DND-41 (cell line): ENCODE measurements around the gene RNF144A.

Experiments used
- ATAC-seq: fragments of 200-7000 bp; cut with Tn5 transposase; 3 replicates; pipeline ENCODE4 v1.9.1; 2021; ENCODE audit warnings: low read depth; ENCODE audit not compliant: insufficient read depth
- DNase-seq: peaks from one replicate; pipeline ENCODE4 v3.0.0-alpha.2; 2020
- H2AFZ ChIP-seq: 2 replicates; pipeline ENCODE4 v1.6.0; 2012; ENCODE audit warnings: low read depth, low read length
- H3K27ac ChIP-seq: 2 replicates; pipeline ENCODE4 v1.5.1; 2012; ENCODE audit warnings: low read length, inconsistent platforms
- H3K27me3 ChIP-seq: fragments of 200-600 bp; sonication (generic); 2 replicates; pipeline ENCODE4 v1.6.0; 2012; ENCODE audit warnings: low read length, mild to moderate bottlenecking, inconsistent platforms; ENCODE audit not compliant: insufficient read depth, poor library complexity
- H3K36me3 ChIP-seq: 2 replicates; pipeline ENCODE4 v1.5.1; 2012; ENCODE audit warnings: low read length, inconsistent platforms; ENCODE audit not compliant: insufficient read depth
- H3K4me1 ChIP-seq: 2 replicates; pipeline ENCODE4 v1.5.1; 2012; ENCODE audit warnings: mild to moderate bottlenecking, low read length; ENCODE audit not compliant: insufficient read depth
- H3K4me2 ChIP-seq: 2 replicates; pipeline ENCODE4 v1.6.0; 2012; ENCODE audit warnings: mild to moderate bottlenecking, moderate library complexity, low read length, inconsistent platforms; ENCODE audit not compliant: insufficient read depth
- H3K4me3 ChIP-seq, 2 experiments: fragments of 200-600 bp in 1 of 2; shearing (Covaris generic) in 1 of 2; 2 replicates each; pipeline ENCODE4 v1.5.1; 2012 to 2016; ENCODE audit warnings: inconsistent platforms in 2 of 2, low read length in 2 of 2, mild to moderate bottlenecking in 2 of 2, low read depth in 1 of 2, moderate library complexity in 1 of 2
- H3K79me2 ChIP-seq: 2 replicates; pipeline ENCODE4 v1.6.0; 2012; ENCODE audit warnings: low read length, inconsistent platforms; ENCODE audit not compliant: insufficient read depth
- H3K9ac ChIP-seq: 2 replicates; pipeline ENCODE4 v1.6.0; 2012; ENCODE audit warnings: low read depth, mild to moderate bottlenecking, inconsistent platforms, low read length, moderate library complexity
- H3K9me3 ChIP-seq: 2 replicates; pipeline ENCODE4 v1.5.1; 2012; ENCODE audit warnings: low read length, moderate library complexity, mild to moderate bottlenecking, inconsistent platforms; ENCODE audit not compliant: insufficient read depth, severe bottlenecking
- H4K20me1 ChIP-seq: 2 replicates; pipeline ENCODE4 v1.6.0; 2012; ENCODE audit warnings: low read length; ENCODE audit not compliant: insufficient read depth
- EZH2 ChIP-seq: IDR thresholded peaks from 3 replicates; pipeline ENCODE4 v1.6.1; 2012; ENCODE audit warnings: borderline replicate concordance, low read depth, mild to moderate bottlenecking, moderate library complexity, low read length, inconsistent platforms; ENCODE audit not compliant: severe bottlenecking
- TF ChIP-seq, protein P1 (sequence below): IDR thresholded peaks from 2 replicates; pipeline ENCODE4 v1.5.1; 2012; ENCODE audit warnings: borderline replicate concordance, low read length, moderate library complexity, mild to moderate bottlenecking; ENCODE audit not compliant: poor library complexity, severe bottlenecking; ENCODE audit errors: extremely low read depth

Gene RNF144A

DNA sequence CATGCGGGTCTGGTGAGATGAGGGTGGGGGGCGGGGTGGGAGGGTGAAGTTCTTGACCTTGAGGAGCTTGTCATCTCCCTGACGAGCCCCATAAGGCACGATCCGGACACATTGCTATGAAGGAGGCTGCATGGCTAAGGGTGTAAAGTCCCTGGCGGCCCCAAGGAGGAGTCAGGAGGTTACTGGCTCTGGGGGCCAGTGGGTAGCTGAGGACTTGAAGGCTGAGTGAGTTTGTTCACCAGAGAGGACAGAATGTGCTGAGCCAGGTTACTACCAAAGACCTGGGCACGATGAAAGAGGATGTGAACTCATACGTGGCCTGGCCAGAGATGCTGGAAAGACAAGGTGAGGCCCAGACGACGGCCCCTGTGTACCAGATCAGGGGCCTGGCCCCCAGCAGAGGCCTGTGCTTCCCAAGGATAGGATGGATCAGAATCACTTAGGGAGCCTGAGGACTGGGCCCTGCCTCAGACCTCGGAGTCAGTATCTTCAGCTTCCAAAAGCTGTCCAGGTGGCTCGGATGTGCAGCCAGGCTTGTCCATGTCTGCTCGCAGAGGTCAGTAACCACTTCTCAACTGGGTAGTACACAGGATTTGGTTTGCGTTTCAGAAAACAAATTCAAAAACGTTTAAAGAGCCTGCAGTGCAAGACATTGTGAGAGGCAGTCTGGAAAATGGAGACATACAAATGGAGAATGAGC is 110.9 kb downstream of the RNF144A start:
- ATAC-seq (no peak), DNase-seq (no peak)
- H3K9ac ChIP-seq, result no peak overlapping the region
- no peaks in the 10 kb centered on the region for H3K4me1 ChIP-seq
- no peak overlapping the region for H3K4me3 ChIP-seq
- peaks cover 97% of the 10 kb centered on the region for H3K36me3 ChIP-seq
- no peak overlapping the region for H2AFZ ChIP-seq
- H3K9me3 ChIP-seq, result no peaks in the 10 kb centered on the region
- H3K27me3 ChIP-seq, result no peaks in the 10 kb centered on the region
- H3K4me2 ChIP-seq, result no peak overlapping the region
- TF ChIP-seq, protein P1, sequence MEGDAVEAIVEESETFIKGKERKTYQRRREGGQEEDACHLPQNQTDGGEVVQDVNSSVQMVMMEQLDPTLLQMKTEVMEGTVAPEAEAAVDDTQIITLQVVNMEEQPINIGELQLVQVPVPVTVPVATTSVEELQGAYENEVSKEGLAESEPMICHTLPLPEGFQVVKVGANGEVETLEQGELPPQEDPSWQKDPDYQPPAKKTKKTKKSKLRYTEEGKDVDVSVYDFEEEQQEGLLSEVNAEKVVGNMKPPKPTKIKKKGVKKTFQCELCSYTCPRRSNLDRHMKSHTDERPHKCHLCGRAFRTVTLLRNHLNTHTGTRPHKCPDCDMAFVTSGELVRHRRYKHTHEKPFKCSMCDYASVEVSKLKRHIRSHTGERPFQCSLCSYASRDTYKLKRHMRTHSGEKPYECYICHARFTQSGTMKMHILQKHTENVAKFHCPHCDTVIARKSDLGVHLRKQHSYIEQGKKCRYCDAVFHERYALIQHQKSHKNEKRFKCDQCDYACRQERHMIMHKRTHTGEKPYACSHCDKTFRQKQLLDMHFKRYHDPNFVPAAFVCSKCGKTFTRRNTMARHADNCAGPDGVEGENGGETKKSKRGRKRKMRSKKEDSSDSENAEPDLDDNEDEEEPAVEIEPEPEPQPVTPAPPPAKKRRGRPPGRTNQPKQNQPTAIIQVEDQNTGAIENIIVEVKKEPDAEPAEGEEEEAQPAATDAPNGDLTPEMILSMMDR, result no peak
- no peak for TF ChIP-seq EZH2
- H3K27ac ChIP-seq, result no peak overlapping the region; the same call in 1 of the 2 replicates
- H4K20me1 ChIP-seq, result peaks cover 14% of the 10 kb centered on the region; the same call in 1 of the 2 replicates
- H3K79me2 ChIP-seq, result no peaks in the 10 kb centered on the region

DNA sequence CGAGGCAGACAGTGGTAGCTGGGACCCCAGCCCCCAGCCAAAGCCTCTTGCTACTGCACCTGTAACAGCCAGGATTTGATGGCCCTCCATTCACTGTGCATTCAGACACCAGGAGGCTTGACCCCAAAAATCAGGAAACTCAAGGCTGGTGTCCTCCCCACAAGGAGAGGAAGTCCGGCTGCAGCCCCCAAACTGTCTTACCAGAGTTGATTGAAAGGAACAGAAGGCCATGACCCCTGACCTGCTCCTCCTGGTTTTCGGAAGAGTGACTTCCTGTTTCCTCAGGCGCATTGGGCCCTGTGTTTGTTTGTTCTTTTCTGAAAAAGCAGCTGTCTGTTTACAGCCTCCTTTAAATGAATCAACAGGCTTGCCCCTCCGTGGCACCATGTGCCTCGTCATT is 111.6 kb downstream of the RNF144A start:
- no peak overlapping the region for H2AFZ ChIP-seq
- H3K36me3 ChIP-seq, result peaks cover 97% of the 10 kb centered on the region
- ATAC-seq, result no peak
- no peak for DNase-seq
- H3K4me3 ChIP-seq, result no peak overlapping the region
- H3K9me3 ChIP-seq, result no peaks in the 10 kb centered on the region
- peak overlapping the region; percentile 29; the same call in 1 of the 2 replicates for H3K27ac ChIP-seq
- H3K79me2 ChIP-seq, result no peaks in the 10 kb centered on the region
- TF ChIP-seq, protein P1, result no peak
- no peak for TF ChIP-seq EZH2
- peaks cover 15% of the 10 kb centered on the region; the same call in 1 of the 2 replicates for H4K20me1 ChIP-seq
- no peak overlapping the region for H3K9ac ChIP-seq
- no peak overlapping the region for H3K4me2 ChIP-seq
- no peaks in the 10 kb centered on the region for H3K27me3 ChIP-seq
- no peaks in the 10 kb centered on the region for H3K4me1 ChIP-seq

DNA sequence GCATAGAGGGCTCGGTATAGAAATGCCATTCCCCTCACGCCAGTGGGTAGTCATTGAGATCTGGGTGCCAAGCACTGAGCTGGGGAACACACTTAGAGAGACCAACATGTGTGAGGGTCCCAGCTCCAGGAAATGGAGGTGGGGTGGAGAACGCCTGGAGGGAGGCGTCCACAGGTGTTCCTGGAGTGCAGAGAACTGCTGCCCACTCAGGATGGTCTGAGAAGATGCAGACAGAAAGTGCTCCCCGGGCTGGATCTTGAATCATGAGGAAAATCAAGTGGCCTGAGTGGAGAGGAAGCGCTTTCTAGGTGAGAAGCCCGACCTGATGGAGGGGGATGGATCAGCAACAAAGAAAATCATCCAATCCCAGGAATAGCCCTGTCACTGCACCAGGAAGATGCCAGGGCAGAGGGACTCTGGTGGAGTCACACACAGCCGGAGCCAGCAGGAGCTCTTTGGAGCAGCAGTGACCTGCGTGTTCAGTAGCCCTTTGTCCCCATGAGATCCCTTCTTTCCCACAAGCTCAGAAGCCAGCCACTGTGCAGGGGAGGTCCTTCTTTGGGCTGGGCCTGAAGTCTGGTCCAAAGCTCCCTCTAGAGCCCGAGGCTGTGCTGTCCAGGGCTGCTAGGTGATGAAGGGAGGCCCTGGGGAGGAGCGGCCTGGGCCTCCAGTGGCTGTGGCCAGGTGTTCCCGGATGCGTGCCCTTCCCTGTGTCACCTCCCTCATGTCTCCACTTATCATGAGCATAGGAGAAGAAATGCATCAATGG is 112.3 kb downstream of the RNF144A start:
- no peak overlapping the region for H3K4me2 ChIP-seq

More for the DNA sequence above, 112.3 kb downstream of the RNF144A start:
- H3K9ac ChIP-seq, result no peak overlapping the region
- no peaks in the 10 kb centered on the region for H3K79me2 ChIP-seq
- ATAC-seq, result no peak; the same call in 2 of the 3 replicates
- TF ChIP-seq EZH2, result no peak
- TF ChIP-seq, protein P1, result no peak
- 0 out of 2 replicates have a peak overlapping the region, but pooled peaks have one; percentile 29 for H3K27ac ChIP-seq
- H3K36me3 ChIP-seq, result peaks cover 98% of the 10 kb centered on the region
- no peaks in the 10 kb centered on the region for H3K27me3 ChIP-seq
- no peak overlapping the region for H2AFZ ChIP-seq
- H3K4me1 ChIP-seq, result no peaks in the 10 kb centered on the region
- DNase-seq, result no peak
- peaks cover 12% of the 10 kb centered on the region; the same call in 1 of the 2 replicates for H4K20me1 ChIP-seq
- H3K4me3 ChIP-seq, result no peak overlapping the region
- H3K9me3 ChIP-seq, result no peaks in the 10 kb centered on the region
